Ramos (cell line): ENCODE data around the gene CACNB4.
"Not testable (repeated sequence)": the region's sequence is repeated elsewhere in the genome, so short reads cannot be mapped to it uniquely, and the experiment has no call there.

ENCODE experiments used
- in situ Hi-C: fragments of 300-500 bp; cut with MboI; formaldehyde crosslinking; loops from one replicate; pipeline ENCODE4 v1.14.3; 2022; ENCODE audit warnings: low sequenced_read_pairs; ENCODE audit not compliant: unreplicated experiment

Gene CACNB4

GRCh38 chr2:151878655-151879563 is 219.9 kb downstream of the CACNB4 start:
- in situ Hi-C loops = no loop called here

GRCh38 chr2:151878204-151878603 is 220.6 kb downstream of the CACNB4 start:
- in situ Hi-C loops = no loop called here

GRCh38 chr2:151875631-151876030 is 223.2 kb downstream of the CACNB4 start:
- in situ Hi-C loops = not testable (repeated sequence)

GRCh38 chr2:151872463-151872862 is 226.4 kb downstream of the CACNB4 start:
- in situ Hi-C loops = no loop called here

GRCh38 chr2:151869291-151869690 is 229.6 kb downstream of the CACNB4 start:
- in situ Hi-C loops = no loop called here

- in situ Hi-C loops = no loop called here
Observed at GRCh38 chr2:151862700-151863099, 236.1 kb downstream of the CACNB4 start.

- in situ Hi-C loops = no loop called here
Observed at GRCh38 chr2:151861174-151861573, 237.7 kb downstream of the CACNB4 start.

- in situ Hi-C loops = no loop called here
Observed at GRCh38 chr2:151860613-151861146, 238.2 kb downstream of the CACNB4 start.

- in situ Hi-C loops = no loop called here
Observed at GRCh38 chr2:151860210-151860609, 238.6 kb downstream of the CACNB4 start.

GRCh38 chr2:151857650-151858049 is 241.2 kb downstream of the CACNB4 start:
- in situ Hi-C loops = no loop called here

GRCh38 chr2:151855111-151855510 is 243.7 kb downstream of the CACNB4 start:
- in situ Hi-C loops = no loop called here

GRCh38 chr2:151853070-151853758 is 245.6 kb downstream of the CACNB4 start:
- in situ Hi-C loops = no loop called here

GRCh38 chr2:151852260-151853069 is 246.4 kb downstream of the CACNB4 start:
- in situ Hi-C loops = no loop called here

- in situ Hi-C loops = no loop called here
Observed at GRCh38 chr2:151851761-151852160, 247.1 kb downstream of the CACNB4 start.

GRCh38 chr2:151849413-151850010 is 249.3 kb downstream of the CACNB4 start:
- in situ Hi-C loops = no loop called here

- in situ Hi-C loops = no loop called here
Observed at GRCh38 chr2:151845884-151846283, 253.0 kb downstream of the CACNB4 start.

- in situ Hi-C loops = no loop called here
Observed at GRCh38 chr2:151845481-151845880, 253.4 kb downstream of the CACNB4 start.

- in situ Hi-C loops = no loop called here
Observed at GRCh38 chr2:151844211-151844896, 254.5 kb downstream of the CACNB4 start.

- in situ Hi-C loops = no loop called here
Observed at GRCh38 chr2:151843691-151844061, 255.2 kb downstream of the CACNB4 start.
